ENCODE data around the gene ETFDH.
"Not testable (repeated sequence)": the region's sequence is repeated elsewhere in the genome, so short reads cannot be mapped to it uniquely, and the experiment has no call there.

Gene ETFDH

DNA sequence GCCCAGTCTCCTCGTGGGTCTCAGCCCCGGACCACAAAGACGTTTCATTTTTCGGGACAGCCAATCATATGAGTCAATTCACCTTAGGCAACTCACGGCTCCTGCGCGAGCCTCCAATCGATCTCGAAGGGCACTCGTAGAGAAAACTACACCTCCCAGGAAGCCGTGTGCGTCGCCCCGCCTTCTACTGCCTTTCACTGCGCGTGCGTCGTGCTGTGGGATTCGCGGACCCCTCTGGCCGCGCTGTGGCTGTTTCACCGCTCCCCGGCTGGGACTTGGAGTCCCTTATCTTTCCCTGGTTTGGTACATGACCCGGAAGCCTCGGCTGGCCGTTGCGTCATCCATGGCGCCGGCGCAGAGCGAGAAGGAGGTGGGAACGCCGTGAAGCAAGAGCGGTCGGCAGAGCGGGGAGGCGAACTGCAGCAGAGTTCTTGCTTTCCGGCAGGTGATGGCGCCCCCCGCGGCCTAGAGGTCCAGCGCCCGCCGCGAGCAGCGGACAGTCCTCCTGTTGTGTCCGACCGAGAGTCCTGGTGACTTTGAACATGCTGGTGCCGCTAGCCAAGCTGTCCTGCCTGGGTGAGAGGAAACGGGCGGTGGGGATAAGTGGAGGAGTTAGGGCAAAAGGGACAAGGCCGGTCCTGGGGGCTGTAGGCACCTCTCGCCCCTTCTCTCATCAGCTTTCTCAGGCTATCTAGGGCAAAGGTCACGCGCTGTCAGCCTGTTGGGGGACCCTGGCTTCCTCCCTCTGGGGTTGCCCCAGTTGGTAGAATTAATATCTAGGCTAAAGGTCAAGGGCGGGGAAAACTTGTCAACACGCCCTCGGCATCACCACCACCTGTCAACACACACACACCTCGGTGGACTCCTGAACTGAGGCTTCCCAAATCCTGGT, at the start of gene ETFDH:
Gene ETFDH, plus strand, starts transcription at position 382 of the 892 bp plus-strand sequence. Its CDS starts 161 bp downstream, at position 543.
- ATAC-seq: peak; percentile 91
- peak; percentile 96 for DNase-seq

DNA sequence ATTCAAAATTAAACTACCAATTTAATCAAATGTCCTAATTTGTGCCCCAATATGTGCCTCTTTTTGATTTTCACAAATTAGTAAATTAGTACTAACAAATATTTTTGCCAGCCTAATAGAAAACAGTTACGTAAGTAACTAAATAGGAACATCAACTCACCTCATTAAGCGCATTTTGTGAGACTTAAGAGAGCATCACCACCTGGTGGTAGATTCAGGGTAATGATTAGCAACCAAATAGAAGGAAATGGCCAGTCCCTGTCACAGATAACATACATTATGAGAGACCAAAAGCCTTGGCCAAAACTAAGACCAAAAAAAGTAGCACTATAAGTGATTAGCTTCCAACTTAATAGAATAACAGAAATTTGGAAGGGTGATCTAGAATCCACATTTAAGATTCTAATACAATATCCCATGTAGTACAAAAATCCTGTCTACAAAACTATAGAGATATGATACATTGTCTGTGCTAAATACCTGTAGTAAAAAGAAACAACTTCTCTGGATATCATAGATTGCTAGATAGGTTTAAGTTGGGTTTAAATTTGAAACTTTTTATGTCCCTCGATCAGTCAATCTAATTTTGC, 47.1 kb upstream of the ETFDH start:
- no peak for ATAC-seq
- no peak for DNase-seq

DNA sequence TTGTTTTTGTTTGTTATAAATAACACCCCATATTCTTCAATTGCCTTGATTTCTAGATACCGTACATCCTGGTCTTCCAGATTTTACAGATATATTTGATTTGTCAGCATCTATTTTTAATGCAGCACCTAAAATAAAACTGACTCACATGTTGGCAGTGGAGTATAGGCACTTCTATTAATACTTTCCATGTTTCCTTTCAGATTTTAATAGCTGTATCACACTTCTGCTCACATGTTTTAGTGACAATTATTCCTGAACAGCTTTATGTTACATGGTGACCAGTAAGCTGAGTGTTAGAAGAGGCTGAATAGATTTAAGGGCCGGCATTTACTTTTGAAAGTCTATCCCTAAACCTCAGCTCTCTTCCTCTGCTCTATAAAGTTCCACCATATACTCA, 46.6 kb upstream of the ETFDH start:
- ATAC-seq (no peak), DNase-seq (no peak)

DNA sequence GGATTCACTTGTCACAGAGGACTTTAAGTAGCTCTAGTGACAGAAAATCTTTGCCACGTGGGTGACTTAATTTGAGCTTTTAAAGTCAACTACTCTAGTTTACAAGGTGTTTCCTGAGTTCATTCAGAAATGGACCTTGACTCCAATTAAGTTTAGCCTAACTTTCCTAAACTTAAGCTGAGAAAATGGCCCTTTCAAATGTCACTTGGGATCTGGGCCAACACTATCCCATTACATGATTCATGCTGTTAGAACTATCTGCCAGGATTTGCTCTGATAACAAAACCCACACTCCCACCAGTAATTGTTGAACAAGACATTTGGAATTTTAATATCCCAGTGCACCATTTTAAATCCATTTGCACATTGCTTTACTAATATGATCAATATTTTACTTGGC, 41.2 kb upstream of the ETFDH start:
- DNase-seq: no peak
- ATAC-seq: no peak

DNA sequence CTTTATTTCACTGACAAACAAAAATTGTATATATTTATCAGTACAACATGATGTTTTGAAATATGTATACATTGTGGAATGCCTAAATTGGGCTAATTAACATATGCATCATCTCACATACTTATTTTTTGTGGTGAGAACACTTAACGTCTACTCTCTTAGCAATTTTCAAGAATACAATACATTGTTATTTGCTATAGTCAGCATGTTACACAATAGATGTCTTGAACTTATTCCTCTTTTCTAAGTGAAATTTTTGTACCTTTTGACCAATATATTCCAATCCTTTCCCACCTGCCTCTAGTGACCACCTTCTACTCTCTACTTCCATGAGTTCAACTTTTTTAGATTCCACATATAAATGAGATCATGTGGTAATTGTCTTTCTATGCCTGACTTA, 35.5 kb upstream of the ETFDH start:
- ATAC-seq: no peak
- DNase-seq: no peak

DNA sequence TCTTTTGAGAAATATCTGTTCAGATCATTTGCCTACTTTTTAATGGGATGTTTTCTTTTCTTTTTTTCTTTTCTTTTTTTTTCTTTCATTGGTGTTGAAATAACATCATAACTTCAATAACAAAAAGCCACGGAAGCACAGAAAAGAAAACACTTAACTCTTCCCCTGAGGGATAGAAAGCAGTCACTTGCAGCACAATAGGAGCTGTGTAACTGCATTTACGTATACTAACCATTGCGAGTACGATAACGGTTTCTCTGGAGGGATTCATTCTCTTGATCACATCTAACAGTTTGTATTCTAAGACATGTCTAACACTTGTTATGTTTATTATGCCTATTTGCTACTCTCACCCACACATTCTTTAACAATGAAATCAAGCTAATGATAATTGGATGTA, 27.7 kb upstream of the ETFDH start:
- no peak for DNase-seq
- no peak for ATAC-seq

DNA sequence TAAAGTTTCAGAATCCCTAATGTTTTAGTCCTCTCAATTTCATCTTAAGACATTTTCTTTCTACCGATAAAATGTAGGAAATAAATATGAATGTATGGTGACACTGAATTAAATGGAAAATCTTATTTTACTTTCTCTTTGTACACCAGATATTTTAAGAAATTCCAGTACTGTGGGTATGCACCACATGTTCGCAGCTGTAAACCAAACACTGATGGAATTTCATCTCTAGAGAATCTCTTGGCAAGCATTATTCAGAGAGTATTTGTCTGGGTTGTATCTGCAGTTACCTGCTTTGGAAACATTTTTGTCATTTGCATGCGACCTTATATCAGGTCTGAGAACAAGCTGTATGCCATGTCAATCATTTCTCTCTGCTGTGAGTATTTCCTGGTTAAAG, 27.3 kb upstream of the ETFDH start:
- DNase-seq (no peak), ATAC-seq (no peak)

DNA sequence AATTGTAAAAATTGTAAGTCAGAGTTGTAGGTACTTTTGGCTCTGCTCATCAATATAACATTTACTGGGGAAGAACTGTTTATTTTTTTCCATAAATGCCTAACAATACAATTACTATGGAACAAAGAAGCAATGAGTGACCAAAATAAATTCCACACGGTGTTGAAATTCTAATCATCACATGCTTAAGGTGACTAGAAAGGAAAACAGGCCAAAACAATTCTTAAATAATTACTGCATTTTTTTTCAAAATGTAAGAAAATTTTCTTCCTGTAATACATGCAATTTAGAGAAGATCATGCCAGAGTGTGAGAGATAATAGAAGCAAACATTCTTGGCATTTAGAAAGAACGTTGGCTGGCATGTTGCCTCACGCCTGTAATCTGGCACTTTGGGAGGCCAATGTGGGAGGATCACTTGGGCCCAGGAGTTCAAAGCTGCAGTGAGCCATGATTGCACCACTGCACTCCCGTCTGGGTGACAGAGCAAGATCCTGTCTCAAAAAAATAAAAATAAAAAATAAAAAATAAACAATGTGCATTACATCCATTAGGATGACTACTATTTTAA, 22.9 kb upstream of the ETFDH start:
- no peak for ATAC-seq
- DNase-seq: no peak

DNA sequence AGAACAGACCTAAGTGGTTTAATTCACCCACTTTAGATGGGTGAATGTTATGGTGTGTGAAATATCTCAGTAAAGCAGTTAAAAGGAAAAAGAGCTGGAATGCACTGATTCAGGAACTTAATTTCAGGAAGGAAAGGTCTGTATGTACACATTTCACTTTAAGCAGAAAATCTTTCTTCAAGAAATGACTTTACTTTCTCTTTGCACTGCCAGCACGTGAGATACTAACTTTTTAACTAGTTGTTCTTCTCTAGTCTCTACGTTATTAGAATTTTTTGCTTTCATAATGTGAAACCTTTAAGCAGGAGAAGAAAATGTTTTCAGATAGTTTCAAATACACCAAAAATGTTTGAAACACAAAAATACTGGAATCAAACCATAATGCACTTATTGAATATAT, 19.2 kb upstream of the ETFDH start:
- ATAC-seq (no peak), DNase-seq (no peak)

DNA sequence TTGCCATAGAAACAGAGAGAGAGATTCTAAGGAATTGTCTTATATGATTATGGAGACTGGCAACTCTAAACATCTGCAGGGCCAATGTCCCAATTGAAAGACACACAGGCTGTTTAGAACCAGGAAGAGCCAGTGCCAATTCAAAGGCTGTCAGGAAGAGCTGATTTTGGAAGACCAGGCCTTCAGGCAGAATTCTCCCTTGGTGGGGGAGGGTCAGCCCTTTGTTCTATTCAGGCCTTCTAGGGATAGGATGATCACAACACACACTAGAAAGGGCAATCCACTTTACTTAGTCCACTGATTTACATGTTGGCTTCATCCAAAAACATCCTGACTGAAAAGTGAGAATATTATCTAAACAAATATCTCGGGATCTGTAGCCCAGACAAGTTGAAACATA, 15.7 kb upstream of the ETFDH start:
- DNase-seq (no peak), ATAC-seq (no peak)

DNA sequence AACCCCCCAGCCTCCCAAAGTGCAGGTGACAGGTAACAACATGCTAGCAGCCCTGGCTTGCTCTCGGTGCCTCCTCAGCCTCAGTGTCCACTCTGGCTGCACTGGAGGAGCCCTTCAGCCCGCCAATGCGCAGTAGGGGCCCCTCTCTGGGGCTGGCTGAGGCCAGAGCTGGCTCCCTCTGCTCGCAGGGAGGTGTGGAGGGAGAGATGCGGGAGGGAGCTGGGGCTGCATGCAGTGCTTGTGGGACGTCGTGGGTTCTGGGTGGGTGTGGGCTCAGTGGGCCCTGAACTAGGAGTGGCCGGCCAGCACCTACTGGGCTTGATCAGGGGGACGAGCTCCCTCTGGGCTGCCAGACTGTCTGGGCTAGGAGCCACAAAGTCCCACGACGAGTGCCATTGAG, 14.8 kb upstream of the ETFDH start:
- DNase-seq (no peak), ATAC-seq (no peak)

DNA sequence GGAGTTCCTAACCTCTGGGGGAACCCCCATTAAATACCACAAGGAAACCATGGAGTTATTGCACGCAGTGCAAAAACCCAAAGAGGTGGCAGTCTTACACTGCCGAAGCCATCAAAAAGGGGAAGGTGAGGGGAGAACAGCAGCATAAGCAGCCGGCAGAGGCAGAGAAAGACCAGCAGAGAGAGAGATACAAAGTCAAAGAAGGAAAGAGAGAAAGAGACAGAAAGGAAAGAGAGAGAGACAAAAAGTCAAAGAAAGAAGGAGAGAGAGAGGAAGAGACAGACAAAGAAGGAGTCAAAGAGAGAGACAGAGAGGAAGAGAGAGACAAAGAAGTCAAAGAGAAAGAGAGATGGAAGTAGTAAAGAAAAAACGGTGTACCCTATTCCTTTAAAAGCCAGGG, 8.8 kb upstream of the ETFDH start:
- not testable (repeated sequence) for ATAC-seq, DNase-seq

DNA sequence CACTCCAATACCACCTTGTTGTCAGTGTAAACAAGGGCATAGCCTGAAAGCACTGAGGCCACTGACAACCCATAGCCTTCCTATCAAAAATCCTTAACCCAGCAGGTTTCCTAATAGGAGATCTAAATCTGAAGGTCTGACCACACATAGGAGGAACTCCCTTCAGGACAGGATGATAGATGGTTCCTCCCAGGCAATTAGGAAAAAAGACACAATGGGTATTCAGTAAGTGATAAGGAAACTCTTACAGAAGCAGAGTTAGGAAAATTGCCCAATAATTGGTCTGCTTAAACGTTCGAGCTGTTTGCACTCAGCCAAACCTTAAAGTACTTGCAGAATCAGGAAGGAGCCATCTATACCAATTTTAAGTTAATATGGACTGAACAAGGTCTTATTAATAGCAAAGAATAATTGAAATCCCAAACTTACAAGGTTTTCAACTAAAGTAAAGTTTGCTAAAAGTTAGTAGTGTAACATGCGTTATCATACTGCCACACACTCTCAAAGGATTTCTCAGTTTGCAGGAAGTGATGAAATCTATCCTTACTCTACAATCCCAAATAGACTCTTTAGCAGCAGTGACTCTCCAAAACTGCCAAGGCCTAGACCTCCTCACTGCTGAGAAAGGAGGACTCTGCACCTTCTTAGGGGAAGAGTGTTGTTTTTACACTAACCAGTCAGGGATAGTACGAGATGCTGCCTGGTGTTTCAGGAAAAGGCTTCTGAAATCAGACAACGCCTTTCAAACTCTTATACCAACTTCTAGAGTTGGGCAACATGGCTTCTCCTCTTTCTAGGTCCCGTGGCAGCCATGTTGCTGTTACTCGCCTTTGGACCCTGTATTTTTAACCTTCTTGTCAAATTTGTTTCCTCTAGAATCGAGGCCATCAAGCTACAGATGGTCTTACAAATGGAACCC, 8.1 kb upstream of the ETFDH start:
- not testable (repeated sequence) for ATAC-seq, DNase-seq

DNA sequence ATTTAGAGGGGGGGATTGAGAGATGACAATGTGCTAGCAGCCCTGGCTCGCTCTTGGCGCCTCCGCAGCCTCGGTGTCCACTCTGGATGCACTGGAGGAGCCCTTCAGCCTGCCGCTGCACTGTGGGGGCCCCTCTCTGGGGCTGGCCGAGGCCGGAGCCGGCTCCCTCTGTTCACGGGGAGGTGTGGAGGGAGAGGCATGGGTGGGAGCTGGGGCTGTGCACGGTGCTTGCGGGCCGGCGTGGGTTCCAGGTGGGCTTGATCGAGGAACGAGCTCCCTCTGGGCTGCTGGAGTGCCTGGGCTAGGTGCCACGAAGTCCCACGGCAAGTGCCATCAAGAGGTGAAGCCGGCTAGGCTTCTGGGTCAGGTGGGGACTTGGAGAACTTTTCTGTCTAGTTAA, 7.3 kb upstream of the ETFDH start:
- DNase-seq (no peak), ATAC-seq (no peak)

DNA sequence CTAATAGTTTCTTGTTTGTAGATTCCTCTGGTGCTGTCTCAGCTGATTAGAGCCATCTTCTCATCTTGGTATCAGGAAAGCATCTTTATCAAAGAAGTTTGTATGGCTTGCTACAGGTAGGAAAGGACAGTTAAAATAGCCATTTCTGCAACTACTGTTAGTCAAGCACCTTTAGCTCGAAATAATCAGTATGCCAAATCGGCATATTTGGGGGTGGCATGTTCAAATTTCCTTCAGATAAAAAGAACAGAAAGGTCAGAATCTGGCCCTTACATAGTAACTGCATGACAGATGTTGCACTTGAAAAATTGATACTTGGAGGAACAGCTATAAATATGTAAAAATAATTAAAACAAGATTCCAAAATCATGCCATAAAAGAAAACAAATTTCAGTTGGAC, 5.2 kb upstream of the ETFDH start:
- DNase-seq (no peak), ATAC-seq (no peak)

DNA sequence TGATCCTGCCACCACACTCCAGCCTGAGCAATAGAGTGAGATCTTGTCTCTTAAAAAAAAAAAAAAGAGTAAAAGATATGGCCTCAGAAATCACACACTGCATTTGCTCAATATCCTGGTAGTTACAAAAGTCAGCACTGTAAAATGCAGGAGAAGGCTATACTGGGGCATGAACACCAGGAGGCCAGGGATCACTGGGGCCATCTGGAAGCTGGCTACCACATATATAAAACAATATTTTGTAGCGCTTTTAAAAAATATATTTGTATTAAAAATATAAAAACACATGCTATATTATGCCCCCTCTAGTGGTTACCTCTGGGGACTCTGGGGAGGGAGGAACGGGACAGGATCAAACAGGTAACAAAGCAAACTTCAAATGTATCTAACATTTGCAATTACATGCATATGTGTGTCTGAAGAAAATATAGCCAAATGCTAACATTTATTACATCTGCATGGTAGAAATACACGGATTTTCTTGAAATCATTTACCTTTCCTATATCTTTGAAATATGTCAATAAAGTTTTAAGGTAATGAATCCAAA, 4.4 kb upstream of the ETFDH start:
- no peak for ATAC-seq
- peak; percentile 32 for DNase-seq

DNA sequence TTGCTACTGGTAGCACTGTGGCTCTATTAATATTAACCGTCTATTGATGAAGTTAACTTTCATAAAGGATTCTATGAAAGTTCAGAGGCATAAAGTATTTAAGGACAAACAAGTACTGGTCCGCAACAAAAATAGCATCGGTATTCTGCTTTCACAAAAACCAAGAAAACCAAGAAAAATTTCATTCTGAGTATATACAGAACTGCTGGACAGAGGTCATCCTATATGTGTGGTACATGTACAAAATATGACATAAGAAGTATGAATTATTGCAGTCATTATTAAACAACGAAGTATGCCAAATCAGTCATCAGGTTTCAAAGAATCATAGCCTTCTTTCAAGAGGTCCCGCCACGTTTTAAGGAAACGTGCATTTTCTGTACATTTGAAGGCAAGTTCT, 2.8 kb upstream of the ETFDH start:
- DNase-seq (no peak), ATAC-seq (no peak)

DNA sequence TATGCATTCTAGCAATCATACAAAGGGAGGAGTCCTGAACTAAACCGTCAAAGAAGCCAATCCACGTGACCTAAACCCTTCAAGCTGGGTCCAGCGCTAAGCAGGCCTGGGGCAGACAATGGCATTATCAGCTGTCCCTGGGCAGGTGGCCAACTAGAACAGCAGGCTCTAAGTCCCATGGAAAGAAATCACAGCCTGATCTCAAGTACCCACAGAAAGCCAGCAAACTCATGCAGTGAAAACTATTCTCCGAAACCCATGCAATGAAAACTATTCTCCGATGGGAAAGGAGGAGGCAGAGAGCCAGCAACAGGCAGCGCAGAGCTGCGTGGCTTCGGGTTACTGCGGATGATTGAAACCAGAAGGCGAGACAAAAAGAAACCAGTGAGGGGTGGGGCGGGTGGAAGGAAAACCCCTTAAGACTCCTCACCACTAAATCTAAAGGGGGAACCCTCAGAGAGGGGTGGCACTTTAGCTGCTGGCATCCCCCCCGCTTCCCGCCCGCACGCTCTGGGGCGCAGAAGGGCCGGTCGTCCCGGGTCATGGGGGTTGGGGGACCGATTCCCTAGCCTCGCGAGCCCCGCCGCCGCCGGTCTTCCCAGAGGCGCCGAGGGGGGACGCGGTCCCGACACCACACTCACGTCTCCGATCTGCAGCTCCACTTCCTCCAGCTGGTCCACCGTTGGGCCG, 976 bp upstream of the ETFDH start:
- ATAC-seq (peak; percentile 33), DNase-seq (peak; percentile 70)

DNA sequence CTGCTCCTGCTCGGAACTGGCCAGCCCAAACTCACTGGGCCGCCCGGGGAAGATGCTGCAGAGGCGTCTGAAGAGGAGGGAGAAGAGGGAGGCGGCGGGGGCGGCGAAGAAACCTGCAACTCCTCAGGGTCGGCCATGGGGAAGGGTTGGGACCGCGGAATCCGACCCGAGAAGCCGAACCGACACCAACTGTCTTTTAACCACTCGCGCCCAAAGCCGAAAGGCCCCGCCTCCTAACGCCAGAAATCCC, 506 bp upstream of the ETFDH start, which contains the start of gene C4orf46:
Gene C4orf46, minus strand, starts transcription at position 223 of the 250 bp plus-strand sequence. Its CDS starts 86 bp downstream, at position 137.
- DNase-seq (no peak), ATAC-seq (no peak)

DNA sequence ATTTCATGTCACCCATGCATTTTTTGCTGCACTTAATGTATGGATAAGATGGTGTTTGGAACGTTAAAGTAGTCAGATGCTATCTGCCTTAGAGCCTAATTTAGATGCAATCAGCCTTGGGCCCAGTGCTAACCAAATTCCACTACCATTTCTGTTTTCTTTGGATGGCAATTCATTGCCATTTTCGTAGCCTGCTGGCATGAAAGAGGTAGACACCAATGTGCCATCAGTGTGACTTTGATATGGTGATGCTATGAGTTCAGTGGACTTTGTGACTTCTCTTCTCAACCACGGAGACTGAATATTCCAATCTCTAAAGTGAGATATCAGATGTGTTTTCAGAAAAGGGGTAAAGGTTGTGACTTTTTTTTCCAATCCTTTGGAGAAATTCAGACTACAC, 1.5 kb downstream of the ETFDH start:
- ATAC-seq (no peak), DNase-seq (no peak)

DNA sequence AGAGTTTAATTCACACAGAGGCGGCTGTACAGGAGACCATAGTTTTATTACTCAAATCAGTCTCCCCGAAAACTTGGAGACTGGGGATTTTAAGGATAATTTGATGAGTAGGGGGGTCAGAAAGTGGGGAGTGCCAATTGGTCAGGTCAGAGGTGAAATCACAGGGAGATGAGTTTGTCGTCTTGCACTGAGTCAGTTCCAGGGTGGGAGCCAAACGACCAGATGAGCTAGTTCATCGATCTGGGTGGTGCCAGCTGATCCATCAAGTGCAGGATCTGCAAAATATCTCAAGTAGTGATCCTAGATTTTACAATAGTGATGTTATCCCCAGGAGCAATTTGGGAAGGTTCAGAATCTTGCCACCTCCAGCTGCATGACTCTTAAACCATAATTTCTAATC, 4.0 kb downstream of the ETFDH start:
- DNase-seq (no peak), ATAC-seq (no peak)

DNA sequence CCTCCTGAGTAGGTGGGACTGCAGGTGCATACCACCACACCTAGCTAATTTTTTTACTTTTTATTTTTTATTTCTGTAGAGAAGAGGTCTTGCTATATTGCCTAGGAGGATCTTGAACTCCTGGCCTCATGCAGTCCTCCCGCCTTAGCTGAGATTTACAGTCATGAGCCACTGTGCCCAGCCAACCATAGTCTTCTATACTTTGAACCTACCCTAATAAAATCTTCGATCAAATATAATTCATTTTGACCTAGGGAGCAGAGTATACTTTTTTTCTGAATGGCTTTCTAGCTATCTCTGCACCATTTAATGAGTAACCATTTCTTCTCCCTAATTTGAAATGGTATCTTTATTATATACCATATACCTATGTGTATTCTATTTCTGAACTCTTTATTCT, 6.7 kb downstream of the ETFDH start:
- DNase-seq: no peak
- ATAC-seq: no peak
